ENCODE results near the gene CPA4. TPM values are rescaled to one million over a fixed set of nuclear protein-coding genes. Genes with fewer than 3 reads are reported as not detected.
A peak's percentile ranks its signal among the peaks of the same experiment; 100 is the strongest.
"Not testable (repeated sequence)": the region's sequence is repeated elsewhere in the genome, so short reads cannot be mapped to it uniquely, and the experiment has no call there.

The CPA4 gene, protein sequence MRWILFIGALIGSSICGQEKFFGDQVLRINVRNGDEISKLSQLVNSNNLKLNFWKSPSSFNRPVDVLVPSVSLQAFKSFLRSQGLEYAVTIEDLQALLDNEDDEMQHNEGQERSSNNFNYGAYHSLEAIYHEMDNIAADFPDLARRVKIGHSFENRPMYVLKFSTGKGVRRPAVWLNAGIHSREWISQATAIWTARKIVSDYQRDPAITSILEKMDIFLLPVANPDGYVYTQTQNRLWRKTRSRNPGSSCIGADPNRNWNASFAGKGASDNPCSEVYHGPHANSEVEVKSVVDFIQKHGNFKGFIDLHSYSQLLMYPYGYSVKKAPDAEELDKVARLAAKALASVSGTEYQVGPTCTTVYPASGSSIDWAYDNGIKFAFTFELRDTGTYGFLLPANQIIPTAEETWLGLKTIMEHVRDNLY
- 10 to 100 TPM in 2 of 4 donors, 1 to 10 TPM in 2; 5.3 to 12.3 (median 9.6) TPM for total RNA-seq

DNA sequence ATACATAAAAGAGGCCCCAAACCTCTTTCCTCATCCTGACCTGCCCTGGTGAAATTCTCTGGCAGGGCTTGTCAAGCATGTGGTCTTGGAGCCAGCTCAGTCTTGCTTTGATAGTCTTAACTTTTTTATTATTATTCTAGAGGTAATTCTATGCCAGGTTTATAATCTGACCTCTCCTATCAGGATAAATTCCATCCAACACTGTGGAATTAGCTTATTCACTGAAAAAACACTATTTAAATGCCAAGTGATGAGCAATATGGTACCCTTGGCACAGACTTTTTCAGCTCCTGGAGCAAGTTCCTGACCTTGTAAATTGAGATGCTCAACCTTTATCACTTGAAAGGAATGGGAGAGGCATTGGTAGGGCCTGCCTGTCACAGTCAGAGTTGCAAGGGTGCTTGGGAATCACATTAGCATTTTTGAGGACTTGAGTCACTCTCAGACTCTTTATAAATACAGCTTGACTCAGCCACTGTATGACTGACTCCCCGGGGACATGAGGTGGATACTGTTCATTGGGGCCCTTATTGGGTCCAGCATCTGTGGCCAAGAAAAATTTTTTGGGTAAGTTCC, at the start of gene CPA4:
TSS of gene CPA4 (plus strand) at position 480 of the 576 bp plus-strand sequence. CDS start at position 500, 20 bp downstream.
- H3K4me3 ChIP-seq, result peak within 1 kb of the TSS in 2 of 4 donors; percentile 1 to 19
- 18 to 33% methylated on average over 1 of the region's 1 CpG for WGBS, 2 donors
- TF ChIP-seq POLR2A (IDR thresholded peaks at IDR 0.05), result no peak
- TF ChIP-seq, protein P1, sequence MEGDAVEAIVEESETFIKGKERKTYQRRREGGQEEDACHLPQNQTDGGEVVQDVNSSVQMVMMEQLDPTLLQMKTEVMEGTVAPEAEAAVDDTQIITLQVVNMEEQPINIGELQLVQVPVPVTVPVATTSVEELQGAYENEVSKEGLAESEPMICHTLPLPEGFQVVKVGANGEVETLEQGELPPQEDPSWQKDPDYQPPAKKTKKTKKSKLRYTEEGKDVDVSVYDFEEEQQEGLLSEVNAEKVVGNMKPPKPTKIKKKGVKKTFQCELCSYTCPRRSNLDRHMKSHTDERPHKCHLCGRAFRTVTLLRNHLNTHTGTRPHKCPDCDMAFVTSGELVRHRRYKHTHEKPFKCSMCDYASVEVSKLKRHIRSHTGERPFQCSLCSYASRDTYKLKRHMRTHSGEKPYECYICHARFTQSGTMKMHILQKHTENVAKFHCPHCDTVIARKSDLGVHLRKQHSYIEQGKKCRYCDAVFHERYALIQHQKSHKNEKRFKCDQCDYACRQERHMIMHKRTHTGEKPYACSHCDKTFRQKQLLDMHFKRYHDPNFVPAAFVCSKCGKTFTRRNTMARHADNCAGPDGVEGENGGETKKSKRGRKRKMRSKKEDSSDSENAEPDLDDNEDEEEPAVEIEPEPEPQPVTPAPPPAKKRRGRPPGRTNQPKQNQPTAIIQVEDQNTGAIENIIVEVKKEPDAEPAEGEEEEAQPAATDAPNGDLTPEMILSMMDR (IDR thresholded peaks at IDR 0.05), result no peak
- intact Hi-C loops (cut with DNase I), result no loop called here
- no peaks in the 10 kb centered on the region for H3K36me3 ChIP-seq
- peak within 1 kb of the TSS; percentile 24 to 80 (median 76) for H3K27ac ChIP-seq
- no peaks in the 10 kb centered on the region for H3K27me3 ChIP-seq
- DNase-seq, result no peak
- peaks cover 12 to 68% (median 16%) of the 10 kb centered on the region in 3 donors for H3K4me1 ChIP-seq
- no peaks in the 10 kb centered on the region for H3K9me3 ChIP-seq

DNA sequence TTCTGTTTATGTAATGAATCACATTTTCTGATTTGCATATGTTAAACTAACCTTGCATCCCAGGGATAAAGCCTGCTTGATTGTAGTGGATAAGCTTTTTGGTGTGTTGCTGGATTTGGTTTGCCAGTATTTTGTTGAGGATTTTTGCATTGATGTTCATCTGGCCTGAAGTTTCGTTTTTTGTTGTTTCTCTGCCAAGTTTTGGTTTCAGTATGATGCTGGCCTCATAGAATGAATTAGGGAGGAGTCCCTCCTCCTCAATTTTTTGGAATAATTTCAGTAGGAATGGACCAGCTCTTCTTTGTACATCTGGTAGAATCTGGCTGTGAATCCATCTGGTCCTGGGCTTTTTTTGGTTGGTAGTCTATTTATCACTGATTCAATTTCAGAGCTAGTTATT, 49.5 kb upstream of the CPA4 start:
- H3K4me3 ChIP-seq; H3K36me3 ChIP-seq; intact Hi-C loops (cut with DNase I); H3K4me1 ChIP-seq; H3K27me3 ChIP-seq; H3K9me3 ChIP-seq; H3K27ac ChIP-seq; DNase-seq: not testable (repeated sequence)
- WGBS, 2 donors, result 0 to 6% methylated on average over 1 of the region's 1 CpG

DNA sequence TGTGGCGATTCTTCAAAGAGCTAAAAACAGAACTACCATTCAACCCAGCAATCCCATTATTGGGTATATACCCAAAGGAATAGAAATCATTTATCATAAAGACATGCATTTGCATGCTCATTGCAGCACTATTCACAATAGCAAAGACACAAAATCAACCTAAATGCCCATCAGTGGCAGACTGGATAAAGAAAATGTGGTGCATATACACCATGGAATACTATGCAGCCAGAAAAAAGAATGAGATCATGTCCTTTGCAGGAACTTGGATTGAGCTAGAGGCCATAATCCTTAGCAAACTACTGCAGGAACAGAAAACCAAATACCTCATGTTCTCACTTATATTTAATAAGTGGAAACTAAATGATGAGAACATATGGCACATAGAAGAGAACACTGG, 46.5 kb upstream of the CPA4 start:
- H3K4me3 ChIP-seq; H3K27me3 ChIP-seq; DNase-seq; H3K27ac ChIP-seq; H3K9me3 ChIP-seq; H3K36me3 ChIP-seq; intact Hi-C loops (cut with DNase I); H3K4me1 ChIP-seq: not testable (repeated sequence)
- 75 to 93% methylated on average over 1 of the region's 1 CpG for WGBS, 2 donors

DNA sequence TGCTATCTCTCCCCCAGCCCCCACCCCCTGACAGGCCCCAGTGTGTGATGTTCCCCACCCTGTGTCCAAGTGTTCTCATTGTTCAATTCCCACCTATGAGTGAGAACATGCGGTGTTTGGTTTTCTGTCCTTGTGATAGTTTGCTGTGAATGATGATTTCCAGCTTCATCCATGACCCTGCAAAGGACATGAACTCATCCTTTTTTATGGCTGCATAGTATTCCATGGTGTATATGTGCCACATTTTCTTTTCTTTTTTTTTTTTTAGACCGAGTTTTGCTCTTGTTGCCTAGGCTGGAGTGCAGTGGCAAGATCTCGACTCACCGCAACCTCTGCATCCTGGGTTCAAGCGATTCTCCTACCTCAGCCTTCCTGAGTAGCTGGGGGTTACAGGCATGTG, 44.1 kb upstream of the CPA4 start:
- H3K4me3 ChIP-seq; intact Hi-C loops (cut with DNase I); H3K36me3 ChIP-seq; H3K4me1 ChIP-seq; H3K9me3 ChIP-seq; H3K27ac ChIP-seq; DNase-seq; H3K27me3 ChIP-seq: not testable (repeated sequence)
- 98 to 100% methylated on average over 4 of the region's 5 CpGs for WGBS, 2 donors

DNA sequence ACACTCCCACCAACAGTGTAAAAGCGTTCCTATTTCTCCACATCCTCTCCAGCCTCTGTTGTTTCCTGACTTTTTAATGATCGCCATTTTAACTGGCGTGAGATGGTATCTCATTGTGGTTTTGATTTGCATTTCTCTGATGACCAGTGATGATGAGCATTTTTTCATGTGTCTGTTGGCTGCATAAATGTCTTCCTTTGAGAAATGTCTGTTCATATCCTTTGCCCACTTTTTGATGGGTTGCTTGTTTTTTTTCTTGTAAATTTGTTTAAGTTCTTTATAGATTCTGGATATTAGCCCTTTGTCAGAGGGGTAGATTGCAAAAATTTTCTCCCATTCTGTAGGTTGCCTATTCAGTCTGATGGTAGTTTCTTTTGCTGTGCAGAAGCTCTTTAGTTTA, 43.3 kb upstream of the CPA4 start:
- H3K4me3 ChIP-seq; H3K27ac ChIP-seq; intact Hi-C loops (cut with DNase I); H3K4me1 ChIP-seq; H3K9me3 ChIP-seq; H3K27me3 ChIP-seq; DNase-seq; H3K36me3 ChIP-seq: not testable (repeated sequence)
- 85 to 97% methylated on average over 3 of the region's 3 CpGs for WGBS, 2 donors

DNA sequence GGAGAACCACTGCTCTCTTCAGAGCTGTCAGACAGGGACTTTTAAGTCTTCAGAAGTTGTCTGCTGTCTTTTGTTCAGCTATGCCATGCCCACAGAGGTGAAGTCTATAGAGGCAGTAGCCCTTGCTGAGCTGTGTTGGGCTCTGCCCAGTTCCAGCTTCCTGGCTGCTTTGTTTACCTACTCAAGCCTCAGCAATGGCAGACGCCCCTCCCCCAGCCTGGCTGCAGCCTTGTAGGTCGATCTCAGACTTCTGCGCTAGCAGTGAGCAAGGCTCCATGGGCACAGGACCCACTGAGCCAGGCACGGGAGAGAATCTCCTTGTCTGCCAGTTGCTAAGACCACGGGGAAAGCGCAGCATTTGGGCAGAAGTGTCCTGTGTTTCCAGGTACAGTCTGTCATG, 38.4 kb upstream of the CPA4 start:
- 68 to 100% methylated on average over 1 to 3 of the region's 6 CpGs for whole genome bisulfite sequencing, 2 donors
- Histone ChIP-seq H3K27me3 (no peaks in the 10 kb centered on the region), H3K4me3 (no peak overlapping the region), H3K36me3 (no peaks in the 10 kb centered on the region), H3K27ac (no peak overlapping the region), H3K9me3 (peaks cover 0 to 32% (median 24%) of the 10 kb centered on the region in 3 donors), H3K4me1 (no peaks in the 10 kb centered on the region)
- intact Hi-C loops (cut with DNase I), result no loop called here
- TF ChIP-seq, protein P1 (IDR thresholded peaks at IDR 0.05), result no peak
- TF ChIP-seq POLR2A (IDR thresholded peaks at IDR 0.05), result no peak
- DNase-seq, result no peak

DNA sequence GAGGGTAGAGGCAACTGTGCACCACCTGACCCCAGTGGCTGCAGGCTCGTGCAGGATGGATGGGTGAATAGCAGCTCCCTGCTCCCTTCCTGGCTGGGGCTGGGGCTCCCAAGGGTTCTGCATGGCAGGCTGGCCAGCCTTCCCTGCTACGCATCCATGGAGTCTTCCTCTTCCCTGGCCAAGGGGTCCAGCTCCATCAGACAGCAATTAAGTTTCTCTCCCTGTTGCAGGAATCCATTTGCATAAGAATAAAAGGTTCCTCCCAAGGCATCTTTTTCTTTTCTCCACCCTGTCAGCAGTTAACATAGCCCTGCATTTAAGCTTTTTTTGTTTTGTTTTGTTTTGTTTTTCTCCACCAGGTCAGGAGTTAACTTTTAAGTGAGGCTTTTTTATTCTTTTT, 36.3 kb upstream of the CPA4 start:
- Histone ChIP-seq H3K9me3 (peaks cover 0 to 44% (median 27%) of the 10 kb centered on the region in 3 donors), H3K4me1 (no peaks in the 10 kb centered on the region), H3K36me3 (no peaks in the 10 kb centered on the region), H3K27ac (no peak overlapping the region), H3K4me3 (no peak overlapping the region), H3K27me3 (no peaks in the 10 kb centered on the region)
- DNase-seq, result no peak
- 64 to 68% methylated on average over 2 of the region's 2 CpGs for WGBS, 2 donors
- intact Hi-C loops (cut with DNase I), result no loop called here
- no peak for TF ChIP-seq POLR2A (IDR thresholded peaks at IDR 0.05)
- TF ChIP-seq, protein P1 (IDR thresholded peaks at IDR 0.05), result no peak
